Activated B cell treated with CpG ODN at 0.5 μM for 24 hours (primary cell): ENCODE data around the gene ZNF492. TPM values are rescaled to one million over a fixed set of nuclear protein-coding genes. Genes with fewer than 3 reads are reported as not detected.

Source experiments
- ATAC-seq: fragments of 200-7000 bp; cut with Tn5 transposase; one replicate; pipeline ENCODE4 v1.10.0; 2021; ENCODE audit warnings: low read depth, mild to moderate bottlenecking, moderate library complexity
- CTCF ChIA-PET: fragments of 350-600 bp; sonication (Branson Sonifier 250); formaldehyde crosslinking; loops from one replicate; lab custom pipeline; 2021; ENCODE audit warnings: antibody characterized with exemption; lab: Charles Lee
- POLR2A ChIA-PET: fragments of 350-600 bp; sonication (Branson Sonifier 250); formaldehyde crosslinking; loops from one replicate; lab custom pipeline; 2021; ENCODE audit warnings: antibody characterized with exemption; lab: Charles Lee
- DNase-seq: peaks from one replicate; pipeline ENCODE4 v3.0.0; 2022
- H3K27ac Mint-ChIP-seq: one replicate; pipeline ENCODE4 v1.8.0; 2020; ENCODE audit warnings: mixed read lengths
- H3K27me3 Mint-ChIP-seq: one replicate; pipeline ENCODE4 v1.8.0; 2021; ENCODE audit warnings: mixed read lengths
- H3K36me3 Mint-ChIP-seq: one replicate; pipeline ENCODE4 v1.8.0; 2021; ENCODE audit warnings: low read depth, mixed read lengths
- H3K4me1 Mint-ChIP-seq: one replicate; pipeline ENCODE4 v1.8.0; 2021; ENCODE audit warnings: mixed read lengths
- H3K4me3 Mint-ChIP-seq: one replicate; pipeline ENCODE4 v1.8.0; 2020; ENCODE audit warnings: mild to moderate bottlenecking, mixed read lengths
- H3K9me3 Mint-ChIP-seq: one replicate; pipeline ENCODE4 v1.8.0; 2020; ENCODE audit warnings: mixed read lengths
- intact Hi-C: fragments of 100-400 bp; cut with micrococcal nuclease; formaldehyde crosslinking; loops from one replicate; pipeline ENCODE4 v1.15.1; 2024
- total RNA-seq: library from RNA; stranded (reverse); gene quantifications from 2 replicates; pipeline ENCODE4 v1.2.3, GENCODE V29; 2022
- TF ChIP-seq, protein P1 (sequence below): fragments of 200-600 bp; IDR thresholded peaks from one replicate; pipeline ENCODE4 v1.8.0; 2022; ENCODE audit warnings: antibody characterized with exemption, mild to moderate bottlenecking

Gene ZNF492
- total RNA-seq, 1 donor from 2014 or later = 1.2 TPM

DNA sequence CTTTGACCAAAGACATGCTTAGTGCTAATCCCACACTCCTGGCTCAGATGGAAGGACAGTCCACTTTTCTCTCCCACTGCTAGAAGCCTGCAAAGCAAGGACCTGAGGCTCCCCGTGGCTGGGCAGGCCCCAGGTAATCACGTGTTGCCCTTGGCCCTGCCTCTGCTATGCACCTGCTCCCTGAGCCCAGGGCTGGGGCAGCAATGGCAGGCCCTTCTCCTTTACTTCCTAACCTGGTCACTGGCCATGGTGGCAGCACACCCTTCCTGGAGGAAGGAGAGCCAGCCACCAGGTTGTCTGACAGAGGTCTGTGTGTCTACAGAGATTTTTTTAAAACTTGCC is 27.9 kb upstream of the ZNF492 start:
- Mint-ChIP-seq H3K27me3 (no peaks in the 10 kb centered on the region), H3K9me3 (peaks cover 6% of the 10 kb centered on the region), H3K36me3 (no peaks in the 10 kb centered on the region), H3K27ac (no peak overlapping the region), H3K4me3 (no peak overlapping the region), H3K4me1 (no peaks in the 10 kb centered on the region)
- ChIA-PET CTCF (no interaction called here), POLR2A (no interaction called here)
- intact Hi-C loops = no loop called here
- DNase-seq = no peak
- TF ChIP-seq, protein P1, sequence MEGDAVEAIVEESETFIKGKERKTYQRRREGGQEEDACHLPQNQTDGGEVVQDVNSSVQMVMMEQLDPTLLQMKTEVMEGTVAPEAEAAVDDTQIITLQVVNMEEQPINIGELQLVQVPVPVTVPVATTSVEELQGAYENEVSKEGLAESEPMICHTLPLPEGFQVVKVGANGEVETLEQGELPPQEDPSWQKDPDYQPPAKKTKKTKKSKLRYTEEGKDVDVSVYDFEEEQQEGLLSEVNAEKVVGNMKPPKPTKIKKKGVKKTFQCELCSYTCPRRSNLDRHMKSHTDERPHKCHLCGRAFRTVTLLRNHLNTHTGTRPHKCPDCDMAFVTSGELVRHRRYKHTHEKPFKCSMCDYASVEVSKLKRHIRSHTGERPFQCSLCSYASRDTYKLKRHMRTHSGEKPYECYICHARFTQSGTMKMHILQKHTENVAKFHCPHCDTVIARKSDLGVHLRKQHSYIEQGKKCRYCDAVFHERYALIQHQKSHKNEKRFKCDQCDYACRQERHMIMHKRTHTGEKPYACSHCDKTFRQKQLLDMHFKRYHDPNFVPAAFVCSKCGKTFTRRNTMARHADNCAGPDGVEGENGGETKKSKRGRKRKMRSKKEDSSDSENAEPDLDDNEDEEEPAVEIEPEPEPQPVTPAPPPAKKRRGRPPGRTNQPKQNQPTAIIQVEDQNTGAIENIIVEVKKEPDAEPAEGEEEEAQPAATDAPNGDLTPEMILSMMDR = no peak
- no peak for ATAC-seq

DNA sequence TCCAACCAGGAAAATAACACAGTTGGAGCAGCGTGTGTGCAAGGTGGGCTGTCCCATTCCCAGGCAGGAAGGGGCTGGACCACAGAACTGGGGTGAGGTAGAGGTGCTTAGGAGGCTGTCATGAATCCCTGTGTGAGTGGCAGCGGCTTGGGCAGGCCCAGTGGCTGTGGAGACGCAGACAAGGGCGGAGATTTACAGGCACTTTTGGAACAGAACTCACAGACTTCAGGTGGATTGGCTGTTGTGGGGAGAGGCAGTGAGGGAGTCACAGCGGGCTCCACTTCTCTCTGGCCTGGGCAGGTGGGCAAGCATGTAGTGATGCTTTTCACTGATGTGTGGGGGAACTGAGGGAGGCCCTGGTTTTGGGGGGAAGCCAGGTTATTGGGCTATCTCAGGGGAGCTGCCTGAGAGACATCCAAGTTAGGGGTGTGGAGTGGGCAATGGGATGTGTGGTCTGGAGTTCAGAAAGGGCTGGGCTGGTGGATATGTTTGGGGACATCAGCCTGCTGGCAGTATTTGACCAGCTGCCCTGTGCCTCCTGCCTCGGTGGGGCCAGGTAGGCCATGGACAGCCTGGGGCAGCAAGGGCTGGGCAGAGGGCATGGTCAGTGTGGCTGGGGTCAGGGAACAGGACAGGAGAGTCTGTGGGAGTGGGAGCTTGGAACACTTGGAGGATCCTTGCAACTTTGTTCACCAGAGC is 27.0 kb upstream of the ZNF492 start:
- Mint-ChIP-seq H3K36me3 (no peaks in the 10 kb centered on the region), H3K9me3 (peaks cover 8% of the 10 kb centered on the region), H3K4me3 (no peak overlapping the region), H3K4me1 (no peaks in the 10 kb centered on the region), H3K27me3 (no peaks in the 10 kb centered on the region), H3K27ac (no peak overlapping the region)
- intact Hi-C loops = no loop called here
- TF ChIP-seq, protein P1 = no peak
- ChIA-PET POLR2A (no interaction called here), CTCF (no interaction called here)
- DNase-seq (no peak), ATAC-seq (no peak)

DNA sequence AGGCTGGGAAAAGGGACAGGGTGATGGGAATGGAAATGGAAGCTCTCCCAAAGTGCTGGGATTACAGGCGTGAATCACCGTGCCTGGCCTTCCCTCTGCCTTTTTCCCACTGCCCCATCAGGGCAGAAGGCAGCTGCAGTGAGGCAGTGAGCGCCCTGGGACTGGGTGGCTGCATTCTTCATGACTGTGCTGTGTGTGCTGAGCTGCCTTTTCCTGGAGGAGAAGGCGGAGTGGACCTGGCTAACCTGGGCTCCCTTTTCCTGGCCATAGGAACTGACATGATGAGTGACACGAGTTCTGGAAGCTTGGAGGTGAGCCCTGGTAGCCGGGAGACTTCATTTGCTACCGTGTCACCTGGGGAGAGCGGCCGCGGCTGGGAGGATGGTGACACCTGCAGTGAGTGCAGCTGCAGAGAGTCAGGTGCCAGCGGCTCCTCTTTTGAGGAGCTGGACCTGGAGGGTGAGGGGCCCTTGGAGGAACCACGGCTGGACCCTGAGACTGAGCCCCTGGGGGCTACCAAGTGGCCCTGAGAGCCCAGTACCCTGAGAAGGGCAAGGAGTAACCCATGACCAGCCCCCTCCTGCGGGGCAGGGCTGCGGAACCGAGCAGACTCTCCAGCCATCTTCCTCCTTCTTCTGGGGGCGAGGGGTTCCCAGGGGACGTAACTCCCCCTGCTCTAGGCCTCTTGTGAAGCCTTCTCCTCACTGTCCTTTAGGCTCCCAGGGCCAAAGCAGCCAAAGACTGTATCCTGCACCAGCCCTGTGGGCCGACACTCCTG is 26.3 kb upstream of the ZNF492 start:
- TF ChIP-seq, protein P1 = no peak
- no peaks in the 10 kb centered on the region for H3K27me3 Mint-ChIP-seq
- ATAC-seq = no peak
- no peaks in the 10 kb centered on the region for H3K36me3 Mint-ChIP-seq
- intact Hi-C loops = no loop called here
- H3K9me3 Mint-ChIP-seq = peaks cover 8% of the 10 kb centered on the region
- H3K4me3 Mint-ChIP-seq = no peak overlapping the region
- no peak overlapping the region for H3K27ac Mint-ChIP-seq
- DNase-seq = no peak
- H3K4me1 Mint-ChIP-seq = no peaks in the 10 kb centered on the region
- ChIA-PET POLR2A (no interaction called here), CTCF (no interaction called here)

GRCh38 chr19:22608441-22608840 is 25.7 kb upstream of the ZNF492 start:
- no peak for ATAC-seq
- POLR2A ChIA-PET = no interaction called here
- H3K4me3 Mint-ChIP-seq = no peak overlapping the region
- TF ChIP-seq, protein P1 = no peak
- DNase-seq = no peak
- CTCF ChIA-PET = no interaction called here
- intact Hi-C loops = no loop called here
- no peaks in the 10 kb centered on the region for H3K27me3 Mint-ChIP-seq
- no peak overlapping the region for H3K27ac Mint-ChIP-seq
- H3K4me1 Mint-ChIP-seq = no peaks in the 10 kb centered on the region
- peaks cover 8% of the 10 kb centered on the region for H3K9me3 Mint-ChIP-seq
- no peaks in the 10 kb centered on the region for H3K36me3 Mint-ChIP-seq

GRCh38 chr19:22609630-22610029 is 24.5 kb upstream of the ZNF492 start:
- POLR2A ChIA-PET = no interaction called here
- Mint-ChIP-seq H3K9me3 (peaks cover 9% of the 10 kb centered on the region), H3K4me1 (no peaks in the 10 kb centered on the region), H3K4me3 (no peak overlapping the region), H3K36me3 (no peaks in the 10 kb centered on the region), H3K27ac (no peak overlapping the region), H3K27me3 (no peaks in the 10 kb centered on the region)
- intact Hi-C loops = no loop called here
- CTCF ChIA-PET = no interaction called here
- ATAC-seq (no peak), DNase-seq (no peak)
- TF ChIP-seq, protein P1 = no peak
